Esophagus squamous epithelium (tissue), 4 donors: Measurements from ENCODE around the gene C2CD2.

Experiments used
- POLR2A ChIP-seq, 4 donors: fragments of 450-650 bp; IDR thresholded peaks; one replicate each; pipeline ENCODE4 v1.6.1; 2017; ENCODE audit warnings: antibody characterized with exemption in 4 of 4, mild to moderate bottlenecking in 4 of 4, moderate library complexity in 3 of 4
- TF ChIP-seq, protein P1 (sequence below), 6 experiments: fragments of 450-650 bp in 4 of 6; fragments of 200-600 bp in 2 of 6; sonication (generic) in 2 of 6; IDR thresholded peaks; one replicate each; pipeline ENCODE4 v1.5.1; 2016 to 2019; ENCODE audit warnings: antibody characterized with exemption in 6 of 6, mild to moderate bottlenecking in 4 of 6, moderate library complexity in 4 of 6

DNA sequence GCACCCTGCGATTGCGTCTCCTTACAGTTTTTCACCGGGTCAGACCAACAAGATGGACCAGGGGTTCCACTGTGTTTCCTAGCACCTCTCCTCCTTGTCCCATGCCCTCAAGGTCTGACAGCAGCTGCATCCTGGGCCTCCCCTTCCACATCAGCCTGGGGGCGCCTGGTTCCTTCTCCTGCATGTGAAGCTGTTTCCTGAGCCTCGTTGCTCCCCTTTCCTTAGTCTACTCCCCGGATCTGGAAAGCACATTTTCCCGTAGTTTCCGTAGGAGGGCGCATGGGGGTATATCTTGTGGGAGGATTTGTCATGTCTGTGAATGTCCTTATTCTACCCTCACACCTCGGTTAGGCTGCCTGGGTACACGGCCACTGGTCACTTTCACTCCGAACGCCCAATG is 80.8 kb downstream of the C2CD2 start:
- TF ChIP-seq, protein P1, sequence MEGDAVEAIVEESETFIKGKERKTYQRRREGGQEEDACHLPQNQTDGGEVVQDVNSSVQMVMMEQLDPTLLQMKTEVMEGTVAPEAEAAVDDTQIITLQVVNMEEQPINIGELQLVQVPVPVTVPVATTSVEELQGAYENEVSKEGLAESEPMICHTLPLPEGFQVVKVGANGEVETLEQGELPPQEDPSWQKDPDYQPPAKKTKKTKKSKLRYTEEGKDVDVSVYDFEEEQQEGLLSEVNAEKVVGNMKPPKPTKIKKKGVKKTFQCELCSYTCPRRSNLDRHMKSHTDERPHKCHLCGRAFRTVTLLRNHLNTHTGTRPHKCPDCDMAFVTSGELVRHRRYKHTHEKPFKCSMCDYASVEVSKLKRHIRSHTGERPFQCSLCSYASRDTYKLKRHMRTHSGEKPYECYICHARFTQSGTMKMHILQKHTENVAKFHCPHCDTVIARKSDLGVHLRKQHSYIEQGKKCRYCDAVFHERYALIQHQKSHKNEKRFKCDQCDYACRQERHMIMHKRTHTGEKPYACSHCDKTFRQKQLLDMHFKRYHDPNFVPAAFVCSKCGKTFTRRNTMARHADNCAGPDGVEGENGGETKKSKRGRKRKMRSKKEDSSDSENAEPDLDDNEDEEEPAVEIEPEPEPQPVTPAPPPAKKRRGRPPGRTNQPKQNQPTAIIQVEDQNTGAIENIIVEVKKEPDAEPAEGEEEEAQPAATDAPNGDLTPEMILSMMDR (IDR thresholded peaks at IDR 0.05): no peak
- TF ChIP-seq POLR2A (IDR thresholded peaks at IDR 0.05): no peak
